SH-SY5Y (cell line): ENCODE measurements around the gene MCU.

Experiments used
- GATA2 ChIP-seq: IDR thresholded peaks from 2 replicates; pipeline ENCODE4 v1.6.1; 2011; ENCODE audit warnings: mild to moderate bottlenecking, low read depth, low read length
- GATA3 ChIP-seq: IDR thresholded peaks from 2 replicates; pipeline ENCODE4 v1.6.1; 2011; ENCODE audit warnings: low read depth, mild to moderate bottlenecking, low read length, moderate library complexity

DNA sequence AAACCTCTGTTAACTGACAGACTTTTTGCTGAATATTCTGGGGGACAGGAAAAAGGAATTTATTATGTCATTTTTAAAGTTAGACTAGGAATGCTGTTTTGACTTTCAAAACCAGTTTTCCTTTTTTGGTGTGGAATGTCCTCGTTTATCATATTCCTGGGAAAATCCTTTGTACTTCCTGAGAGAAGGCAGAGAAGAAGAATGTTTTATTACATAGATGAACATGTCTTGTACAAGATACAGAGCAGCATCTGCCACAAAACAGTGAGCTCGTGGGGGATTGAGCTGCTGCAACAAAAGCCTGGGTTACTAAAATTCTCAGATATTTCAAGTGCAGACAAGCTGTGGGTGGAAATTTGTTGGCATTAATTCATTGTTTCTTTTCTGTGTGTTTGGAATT lies 20.2 kb downstream of the MCU start:
- TF ChIP-seq GATA2 (no peak), GATA3 (no peak)
